GM19099 (cell line): ENCODE measurements around the gene MYO7B.

Experiments used
- POLR2A ChIP-seq: IDR thresholded peaks from 3 replicates; pipeline ENCODE4 v1.6.1; 2011; ENCODE audit warnings: low read depth; ENCODE audit not compliant: insufficient read length; ENCODE audit errors: extremely low read depth

MYO7B gene

DNA sequence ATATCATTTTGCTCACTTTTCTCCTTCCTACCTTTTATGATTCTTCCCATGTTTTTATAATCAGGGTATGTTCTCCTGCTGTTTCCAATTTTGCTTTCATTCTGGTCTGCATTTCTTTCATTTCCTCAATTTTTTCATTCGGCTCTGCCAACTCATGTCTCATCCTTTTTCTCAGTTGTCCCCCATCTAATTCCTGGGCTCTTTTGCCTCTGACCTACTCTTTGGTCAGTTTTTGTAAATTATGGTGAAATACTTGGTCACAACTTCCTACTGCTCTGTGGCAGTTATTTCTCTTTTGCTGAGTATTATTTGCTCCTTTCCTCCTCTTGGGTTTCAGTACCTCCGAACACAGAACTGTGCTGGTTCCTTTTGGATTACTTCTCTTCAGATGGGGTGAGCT lies 27.5 kb downstream of the MYO7B start:
- no peak for TF ChIP-seq POLR2A

DNA sequence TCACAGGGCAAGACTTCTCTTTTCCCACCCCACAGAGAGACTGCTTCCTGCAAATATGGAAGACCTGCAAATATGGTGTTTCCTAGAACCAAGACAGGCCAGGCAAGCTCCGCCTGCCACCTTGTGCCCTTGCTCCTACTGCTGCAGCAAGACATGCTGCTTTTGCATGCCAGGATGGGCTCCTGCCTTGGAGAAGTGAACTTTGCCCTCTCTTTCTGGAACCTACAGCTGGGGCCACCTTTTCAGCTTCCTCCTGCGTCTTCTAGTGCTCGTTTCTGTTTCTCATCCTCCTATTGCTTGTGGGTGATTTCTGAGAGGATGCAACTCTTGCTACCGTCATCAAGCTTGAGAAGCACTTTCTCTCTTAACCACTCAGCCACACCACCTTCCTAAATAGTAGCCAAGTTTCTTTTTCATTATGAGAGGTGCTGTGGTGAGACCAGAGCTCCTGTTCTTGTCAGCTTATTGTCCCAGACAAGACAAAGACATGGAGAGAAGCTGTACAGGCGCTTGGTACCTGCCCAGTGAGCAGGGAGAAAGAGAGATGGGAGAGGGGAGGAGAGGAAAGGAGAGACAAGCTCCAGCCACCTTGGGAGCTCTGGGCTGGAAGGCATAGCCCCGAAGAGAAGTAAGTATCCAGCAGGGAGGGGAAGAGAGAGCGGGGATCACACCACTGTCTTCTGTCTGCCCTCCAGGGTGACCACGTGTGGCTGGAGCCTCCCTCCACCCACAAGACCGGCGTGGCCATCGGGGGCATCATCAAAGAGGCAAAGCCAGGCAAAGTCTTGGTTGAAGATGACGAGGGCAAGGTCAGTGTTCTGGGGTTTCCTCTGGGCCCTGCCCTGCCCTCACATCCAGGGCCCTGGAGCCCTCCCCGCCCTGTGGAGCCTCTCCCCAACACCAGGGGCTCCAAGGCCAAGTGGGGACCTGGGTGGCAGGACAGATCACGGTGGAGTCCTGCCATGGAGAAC lies 28.3 kb downstream of the MYO7B start:
- no peak for TF ChIP-seq POLR2A

DNA sequence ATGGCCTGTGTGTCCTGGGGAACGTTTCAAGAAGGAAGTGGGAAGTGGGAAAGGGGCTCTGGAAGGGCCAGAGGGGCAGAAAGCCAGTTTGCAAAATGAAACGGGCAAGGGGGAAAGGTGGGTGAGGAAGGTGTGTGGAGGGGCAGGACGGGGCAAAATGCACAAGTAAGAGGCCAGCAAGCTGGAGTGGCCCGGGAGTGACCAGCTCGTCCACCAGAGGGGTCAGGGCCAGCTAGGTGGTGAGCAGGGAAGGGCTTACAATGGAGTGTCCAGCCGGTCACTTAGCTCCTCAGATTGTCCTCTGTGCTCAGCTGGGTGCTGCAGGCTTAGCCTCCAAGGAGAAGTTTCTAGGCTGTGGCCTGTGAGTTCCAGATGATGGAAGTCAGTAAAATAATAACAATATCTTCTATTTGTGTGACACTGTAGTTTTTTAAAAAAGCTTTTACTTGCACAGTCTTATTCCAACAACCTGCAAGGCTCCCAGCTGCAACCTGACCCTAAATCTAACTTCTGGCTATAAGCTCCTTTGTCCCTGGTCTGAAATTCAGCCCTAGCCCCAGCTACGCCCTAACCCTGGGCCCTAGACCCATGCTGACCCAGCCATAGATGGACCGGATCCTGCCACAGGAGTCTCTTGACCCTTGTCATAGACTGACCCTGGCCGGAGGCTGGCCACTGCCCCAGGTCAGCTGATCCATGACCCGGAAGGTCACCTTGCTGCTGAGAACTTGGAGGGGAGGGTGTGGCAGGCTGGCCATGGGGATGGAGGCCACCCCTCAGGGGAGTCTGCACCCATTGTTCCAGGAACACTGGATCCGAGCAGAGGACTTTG lies 29.2 kb downstream of the MYO7B start:
- no peak for TF ChIP-seq POLR2A

DNA sequence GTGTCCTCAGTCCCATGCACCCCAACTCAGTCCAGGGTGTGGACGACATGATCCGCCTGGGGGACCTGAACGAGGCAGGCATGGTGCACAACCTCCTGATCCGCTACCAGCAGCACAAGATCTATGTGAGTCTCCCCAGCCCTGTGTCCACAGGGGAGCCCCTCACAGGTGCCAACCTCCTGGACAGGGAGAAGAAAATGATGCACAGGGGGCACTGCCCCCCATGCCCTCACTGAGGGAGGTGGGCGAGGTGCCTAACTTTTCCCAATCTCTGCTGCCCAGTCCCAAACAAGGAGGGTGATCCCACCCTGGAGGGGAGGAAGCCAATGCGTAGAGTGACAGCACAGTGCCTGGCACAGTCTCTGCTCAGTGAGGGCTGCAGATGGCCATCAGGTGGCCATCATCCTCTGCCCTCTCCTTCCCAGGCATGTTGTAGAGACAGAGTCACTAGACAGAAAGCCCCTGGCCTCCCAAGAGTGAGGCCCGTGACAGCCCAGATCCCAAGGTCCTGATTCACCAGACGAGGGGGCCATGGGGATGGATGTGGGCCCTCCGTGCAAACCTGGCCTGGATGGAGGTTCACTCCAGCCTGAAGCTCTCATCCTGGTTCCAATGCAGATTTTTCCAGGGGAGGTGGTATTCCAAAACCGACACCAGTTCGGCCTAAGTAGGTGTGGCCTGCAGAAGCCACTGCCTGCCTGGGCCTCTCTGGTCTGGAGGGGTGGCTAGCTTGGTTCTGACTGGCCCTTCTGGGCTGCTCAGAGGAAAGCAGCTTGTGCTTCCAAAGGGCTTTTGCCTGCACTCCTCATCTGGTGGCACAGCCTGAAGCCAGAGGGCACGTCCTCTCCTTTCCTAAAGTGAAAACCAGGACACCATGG lies 30.0 kb downstream of the MYO7B start:
- no peak for TF ChIP-seq POLR2A

DNA sequence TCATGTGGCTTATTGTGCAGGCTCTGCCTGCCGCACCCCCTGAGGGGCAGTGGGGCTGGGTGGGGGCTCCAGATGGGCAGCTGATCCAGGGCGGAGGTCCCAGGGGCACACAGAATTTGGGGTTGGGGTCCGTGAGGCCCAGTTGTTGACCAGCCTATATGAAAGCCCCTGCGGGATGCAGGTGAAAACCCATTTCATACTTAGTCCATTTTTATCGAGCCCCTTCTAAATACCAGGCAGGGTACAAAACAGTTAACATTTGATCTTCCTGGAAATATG lies 30.6 kb downstream of the MYO7B start:
- no peak for TF ChIP-seq POLR2A

DNA sequence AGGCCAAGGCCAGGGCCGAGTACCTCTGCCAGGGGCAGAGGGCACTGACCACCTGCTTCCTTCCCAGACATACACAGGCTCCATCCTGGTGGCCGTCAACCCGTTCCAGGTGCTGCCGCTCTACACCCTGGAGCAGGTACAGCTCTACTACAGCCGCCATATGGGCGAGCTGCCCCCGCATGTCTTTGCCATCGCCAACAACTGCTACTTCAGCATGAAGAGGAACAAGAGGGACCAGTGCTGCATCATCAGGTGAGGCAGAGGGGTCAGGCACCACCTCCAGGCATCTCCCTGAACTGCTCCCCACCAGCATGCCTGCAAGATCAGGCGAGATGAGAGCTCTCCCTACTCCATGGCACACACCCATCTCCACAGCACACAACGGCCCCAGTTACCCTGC lies 31.1 kb downstream of the MYO7B start:
- TF ChIP-seq POLR2A: no peak

DNA sequence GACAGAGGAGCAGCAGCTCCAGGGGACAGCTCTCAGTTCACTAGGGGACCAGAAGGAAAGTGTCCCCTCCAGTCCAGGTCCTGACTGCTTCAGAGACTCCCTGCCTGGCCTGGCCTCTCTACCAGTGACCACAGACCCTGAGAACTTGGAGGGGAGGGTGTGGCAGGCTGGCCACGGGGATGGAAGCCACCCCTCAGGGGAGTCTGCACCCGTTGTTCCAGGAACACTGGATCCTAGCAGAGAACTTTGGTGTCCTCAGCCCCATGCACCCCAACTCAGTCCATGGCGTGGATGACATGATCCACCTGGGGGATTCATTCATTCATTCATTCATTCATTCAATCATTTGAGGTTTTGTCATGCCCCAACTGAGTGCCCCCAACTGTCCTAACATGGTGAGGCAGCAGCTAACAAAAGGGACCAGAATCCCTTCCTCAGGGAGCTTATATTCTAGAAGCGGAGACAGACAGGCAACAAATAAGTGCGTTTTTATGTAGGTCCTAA lies 31.9 kb downstream of the MYO7B start:
- no peak for TF ChIP-seq POLR2A

DNA sequence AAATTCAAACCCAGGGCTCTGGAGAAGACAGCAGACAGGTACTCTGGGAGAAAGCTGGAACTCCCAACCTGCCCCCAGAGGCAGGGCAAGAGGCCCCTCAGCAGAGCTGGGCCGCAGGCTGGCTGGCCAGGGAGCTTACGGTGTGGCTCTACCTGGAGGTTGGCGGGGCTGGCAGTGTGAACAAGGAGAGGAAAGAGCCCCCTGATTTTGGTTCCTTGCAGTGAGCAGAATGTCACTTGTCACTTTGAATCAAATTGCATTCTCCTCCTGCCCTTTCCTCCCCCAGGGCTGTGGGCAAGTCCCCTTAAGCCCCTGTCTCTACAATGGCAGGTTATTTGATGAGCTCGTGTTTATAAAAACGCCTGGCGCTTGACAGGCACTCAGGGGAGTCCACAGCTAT lies 32.6 kb downstream of the MYO7B start:
- TF ChIP-seq POLR2A: no peak

DNA sequence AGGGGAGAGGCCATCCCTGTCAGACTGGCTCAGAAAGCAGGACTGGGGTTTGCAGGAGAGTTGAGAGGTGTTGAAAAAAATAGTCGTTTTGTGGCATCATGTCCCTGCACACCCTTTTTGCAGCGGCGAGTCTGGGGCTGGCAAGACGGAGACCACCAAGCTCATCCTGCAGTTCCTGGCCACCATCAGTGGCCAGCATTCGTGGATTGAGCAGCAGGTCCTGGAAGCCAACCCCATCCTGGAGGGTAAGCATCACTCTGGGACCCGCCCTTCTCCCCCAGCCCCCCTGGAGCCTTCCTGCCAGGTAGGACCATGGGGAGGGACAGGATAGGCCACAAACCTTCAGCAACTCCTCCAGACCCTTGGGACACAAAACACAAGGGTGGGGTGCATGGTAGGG lies 34.2 kb downstream of the MYO7B start:
- TF ChIP-seq POLR2A: no peak

DNA sequence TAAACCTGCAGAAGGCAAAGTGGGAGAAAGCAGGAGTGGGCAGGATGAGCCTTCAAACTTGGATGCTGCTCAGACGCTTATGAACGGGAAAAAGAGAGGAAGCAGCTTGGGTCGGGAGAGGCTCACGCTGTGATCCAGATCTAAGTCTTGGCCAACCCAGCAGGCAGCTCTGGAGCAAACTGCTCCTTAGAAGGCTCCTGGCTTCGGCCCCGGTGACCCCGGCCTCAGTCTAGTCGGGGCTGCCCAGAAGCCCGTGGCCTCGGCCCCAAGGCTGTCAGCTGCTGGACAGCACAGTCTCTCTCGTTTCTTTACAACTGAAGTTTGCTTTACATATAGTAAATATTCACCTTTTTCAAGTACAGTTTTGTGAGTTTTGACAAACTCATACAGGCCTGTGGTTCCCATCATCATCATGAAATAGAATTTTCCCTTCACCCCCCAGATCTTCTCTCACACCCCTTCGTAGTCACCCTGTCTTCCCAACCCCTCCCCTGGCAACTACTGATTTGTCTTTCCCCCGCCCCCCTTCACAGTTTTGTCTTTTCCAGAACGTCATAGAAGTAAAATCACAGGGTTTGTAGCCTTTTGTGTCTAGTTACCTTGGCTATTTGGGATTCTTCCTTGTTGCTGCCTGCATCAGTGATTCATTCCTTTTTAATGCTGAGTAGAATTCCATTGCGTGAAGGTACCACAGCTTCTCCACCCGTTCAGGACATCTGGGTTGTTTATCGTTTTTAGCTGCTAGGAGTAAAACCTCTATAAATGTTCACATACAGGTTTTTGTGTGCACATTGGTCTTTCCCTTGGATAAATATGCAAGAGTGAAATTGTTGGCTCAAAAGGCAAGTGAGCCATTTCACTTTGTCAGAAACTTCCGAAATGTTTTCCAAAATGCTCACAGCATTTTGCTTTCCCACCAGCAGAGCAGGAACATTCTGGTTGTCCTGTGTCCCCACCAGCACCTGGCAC lies 35.1 kb downstream of the MYO7B start:
- TF ChIP-seq POLR2A: no peak

DNA sequence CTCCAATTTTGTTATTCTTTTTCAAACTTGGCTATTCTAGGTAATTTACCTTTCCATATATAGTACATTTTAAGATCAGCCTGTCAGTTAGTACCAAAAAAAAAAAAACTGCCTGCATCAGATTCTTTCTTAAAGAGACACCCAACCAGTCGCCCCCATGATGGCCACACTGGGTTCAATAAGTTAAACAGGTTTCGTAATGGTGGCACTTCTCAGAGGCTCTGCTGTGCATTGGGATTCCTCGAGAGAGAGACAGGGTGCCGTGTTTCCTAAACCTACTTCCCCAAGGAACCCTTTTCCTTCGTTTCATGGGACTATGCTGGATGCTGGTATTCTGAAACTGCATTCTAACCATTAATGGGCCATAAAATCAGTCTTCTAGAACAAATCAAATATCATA lies 37.4 kb downstream of the MYO7B start:
- no peak for TF ChIP-seq POLR2A

DNA sequence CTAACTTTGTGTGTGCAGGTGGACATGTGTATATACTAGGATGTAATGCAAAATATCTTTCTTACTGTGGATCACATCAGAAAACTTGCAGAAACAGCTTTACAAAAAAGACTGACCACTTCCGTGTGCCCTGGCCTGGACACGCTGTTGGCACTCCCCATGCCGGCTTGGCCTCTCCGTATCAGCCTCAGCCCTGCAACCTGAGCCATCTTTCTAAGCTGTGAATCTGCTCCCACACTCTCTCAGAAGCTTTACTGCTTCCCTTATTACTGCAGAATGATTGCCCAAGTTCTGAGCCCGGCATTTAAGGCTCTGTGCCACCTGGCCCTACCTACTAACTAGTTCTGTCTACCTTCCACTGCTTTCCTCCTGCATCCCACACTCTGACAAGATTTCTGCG lies 37.8 kb downstream of the MYO7B start:
- TF ChIP-seq POLR2A: no peak

DNA sequence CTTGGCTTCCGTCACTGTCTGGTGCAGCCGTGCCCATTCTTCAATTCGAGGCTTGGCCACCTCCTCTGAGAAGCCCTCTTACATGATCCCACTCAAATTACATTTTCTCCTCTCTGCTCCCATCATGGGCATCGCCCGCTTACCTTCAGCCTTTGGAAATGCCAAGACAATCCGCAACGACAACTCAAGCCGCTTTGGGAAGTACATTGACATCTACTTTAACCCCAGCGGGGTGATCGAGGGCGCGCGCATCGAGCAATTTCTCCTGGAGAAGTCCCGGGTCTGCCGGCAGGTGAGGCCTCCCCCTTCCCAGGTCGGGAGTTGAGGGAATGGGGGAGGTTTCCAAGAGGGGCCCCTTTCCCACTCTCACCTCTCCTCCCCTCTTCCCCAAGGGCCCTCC lies 38.3 kb downstream of the MYO7B start:
- no peak for TF ChIP-seq POLR2A

DNA sequence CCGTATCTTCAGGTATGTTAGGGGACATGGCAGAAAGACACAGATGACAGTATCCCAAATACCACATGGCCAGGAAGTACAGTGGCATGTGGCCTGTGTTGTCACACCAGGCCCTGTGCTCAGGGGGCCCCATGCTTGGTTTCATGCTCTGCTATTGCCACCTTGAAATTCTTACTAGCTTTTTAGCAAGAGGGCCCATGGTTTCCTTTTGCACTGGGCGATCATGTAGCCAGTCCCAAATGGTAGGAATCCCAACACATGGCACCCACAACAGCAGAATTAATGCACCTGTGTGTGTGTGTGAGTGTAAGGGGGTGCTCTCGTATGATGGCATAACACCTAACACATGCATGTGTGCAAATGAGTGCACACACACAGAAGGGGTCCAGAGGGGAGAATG lies 39.2 kb downstream of the MYO7B start:
- no peak for TF ChIP-seq POLR2A
